Measurements from ENCODE around the gene CCDC33. TPM values are rescaled to one million over a fixed set of nuclear protein-coding genes. Genes with fewer than 3 reads are reported as not detected.

The CCDC33 gene
- total and polyA plus RNA-seq, 8 donors: not detected

GRCh38 chr15:74207652-74208440, 28.3 kb upstream of the CCDC33 start:
- intact Hi-C loops (cut with DNase I): no loop called here
- no peaks in the 10 kb centered on the region for H3K4me1 ChIP-seq
- no peaks in the 10 kb centered on the region for H3K27me3 ChIP-seq
- no peak for TF ChIP-seq CTCF (IDR thresholded peaks at IDR 0.05)
- 71 to 82% methylated on average over 16 of the region's 16 CpGs for WGBS, 2 donors
- FAIRE-seq (no peak), ATAC-seq (no peak), DNase-seq (peak in 1 of 6 donors; percentile 24)
- H3K4me3 ChIP-seq: no peak overlapping the region
- no peaks in the 10 kb centered on the region for H3K36me3 ChIP-seq
- H3K27ac ChIP-seq: no peak overlapping the region
- no peaks in the 10 kb centered on the region for H3K9me3 ChIP-seq

GRCh38 chr15:74208496-74208895, 27.6 kb upstream of the CCDC33 start:
- intact Hi-C loops (cut with DNase I): no loop called here
- H3K9me3 ChIP-seq: no peaks in the 10 kb centered on the region
- H3K4me1 ChIP-seq: no peaks in the 10 kb centered on the region
- H3K36me3 ChIP-seq: no peaks in the 10 kb centered on the region
- 60 to 63% methylated on average over 6 of the region's 6 CpGs for WGBS, 2 donors
- FAIRE-seq: no peak
- no peaks in the 10 kb centered on the region for H3K27me3 ChIP-seq
- ATAC-seq: no peak
- no peak overlapping the region for H3K4me3 ChIP-seq
- no peak for TF ChIP-seq CTCF (IDR thresholded peaks at IDR 0.05)
- H3K27ac ChIP-seq: no peak overlapping the region
- peak in 1 of 6 donors; percentile 29 for DNase-seq

- Histone ChIP-seq H3K4me3 (no peak overlapping the region), H3K36me3 (no peaks in the 10 kb centered on the region), H3K9me3 (no peaks in the 10 kb centered on the region), H3K27ac (no peak overlapping the region), H3K27me3 (no peaks in the 10 kb centered on the region), H3K4me1 (no peaks in the 10 kb centered on the region)
- no peak for TF ChIP-seq CTCF (IDR thresholded peaks at IDR 0.05)
- DNase-seq: peak in 1 of 6 donors; percentile 37
- WGBS, 2 donors: 38 to 46% methylated on average over 11 of the region's 11 CpGs
- ATAC-seq: peak in 2 of 4 donors; percentile 19 to 24
- FAIRE-seq: no peak
- intact Hi-C loops (cut with DNase I): no loop called here
Measured at GRCh38 chr15:74208901-74209559, 27.1 kb upstream of the CCDC33 start.

- Histone ChIP-seq H3K4me1 (no peaks in the 10 kb centered on the region), H3K27ac (no peak overlapping the region), H3K4me3 (no peak overlapping the region), H3K9me3 (no peaks in the 10 kb centered on the region), H3K27me3 (no peaks in the 10 kb centered on the region), H3K36me3 (no peaks in the 10 kb centered on the region)
- peak in 3 of 4 donors; percentile 7 to 20 (median 18) for ATAC-seq
- 65 to 67% methylated on average over 5 of the region's 5 CpGs for WGBS, 2 donors
- no peak for FAIRE-seq
- intact Hi-C loops (cut with DNase I): no loop called here
- TF ChIP-seq CTCF (IDR thresholded peaks at IDR 0.05): no peak
- DNase-seq: peak in 1 of 6 donors; percentile 19
Measured at GRCh38 chr15:74209560-74209958, 26.6 kb upstream of the CCDC33 start.
